A673 (cell line): Measurements from ENCODE around the gene CACNG8. TPM values are rescaled to one million over a fixed set of nuclear protein-coding genes. Genes with fewer than 3 reads are reported as not detected.

Experiments used
- BruUV-seq: library from RNA; stranded (reverse); fragments of 400-500 nt; replicated peaks from 2 replicates; lab custom pipeline; 2021; lab: Mats Ljungman, UMichigan
- CTCF ChIA-PET: fragments of 300-600 bp; sonication (Branson Sonifier 250); formaldehyde crosslinking; loops from one replicate; lab custom pipeline; 2022; ENCODE audit warnings: antibody characterized with exemption; lab: Charles Lee
- POLR2A ChIA-PET: fragments of 300-600 bp; sonication (Branson Sonifier 250); formaldehyde crosslinking; loops from one replicate; lab custom pipeline; 2022; ENCODE audit warnings: antibody characterized with exemption; ENCODE audit not compliant: low non-redundant PET; lab: Charles Lee
- DNase-seq: peaks from one replicate; pipeline ENCODE4 v3.0.0-alpha.2; 2015; ENCODE audit warnings: low spot score
- H3K27ac ChIP-seq: fragments of 200-600 bp; sonication (generic); 2 replicates; pipeline ENCODE4 v1.5.1; 2016; ENCODE audit warnings: mixed run types, low read depth, mild to moderate bottlenecking, mixed read lengths, antibody characterized with exemption, low read length; ENCODE audit not compliant: poor library complexity, severe bottlenecking
- H3K27me3 ChIP-seq: fragments of 200-600 bp; sonication (generic); replicated peaks from 2 replicates; pipeline ENCODE4 v1.6.1; 2017; ENCODE audit warnings: mixed run types, low read depth, mild to moderate bottlenecking, mixed read lengths, antibody characterized with exemption, low read length; ENCODE audit not compliant: insufficient read depth, poor library complexity
- H3K36me3 ChIP-seq: fragments of 200-600 bp; sonication (generic); 2 replicates; pipeline ENCODE4 v1.6.1; 2016; ENCODE audit warnings: mixed run types, mild to moderate bottlenecking, mixed read lengths, antibody characterized with exemption, low read length; ENCODE audit not compliant: insufficient read depth, poor library complexity, severe bottlenecking
- H3K4me1 ChIP-seq: fragments of 200-600 bp; sonication (generic); 2 replicates; pipeline ENCODE4 v1.6.1; 2017; ENCODE audit warnings: mixed run types, mild to moderate bottlenecking, mixed read lengths, antibody characterized with exemption, low read length; ENCODE audit not compliant: insufficient read depth, poor library complexity, severe bottlenecking
- H3K4me3 ChIP-seq: fragments of 200-600 bp; sonication (generic); 2 replicates; pipeline ENCODE4 v1.5.1; 2016; ENCODE audit warnings: low read depth, mixed run types, mild to moderate bottlenecking, mixed read lengths, low read length; ENCODE audit not compliant: poor library complexity, severe bottlenecking
- H3K9me3 ChIP-seq: fragments of 200-600 bp; sonication (generic); 2 replicates; pipeline ENCODE4 v1.6.1; 2016; ENCODE audit warnings: mixed run types, low read depth, mild to moderate bottlenecking, mixed read lengths, antibody characterized with exemption, low read length; ENCODE audit not compliant: poor library complexity, severe bottlenecking
- EZH2 ChIP-seq: fragments of 200-600 bp; sonication (generic); IDR thresholded peaks from 2 replicates; pipeline ENCODE4 v1.6.1; 2017; ENCODE audit warnings: borderline replicate concordance, low read depth, mild to moderate bottlenecking, mixed read lengths, antibody characterized with exemption, low read length; ENCODE audit not compliant: poor library complexity, severe bottlenecking
- intact Hi-C: fragments of 100-400 bp; cut with micrococcal nuclease; formaldehyde crosslinking; loops from one replicate; pipeline ENCODE4 v1.10.0; 2022; ENCODE audit not compliant: unreplicated experiment
- total RNA-seq: library from RNA; stranded (reverse); gene quantifications from 2 replicates; pipeline ENCODE4 v1.2.3, GENCODE V29; 2021
- TF ChIP-seq, protein P1 (sequence below): fragments of 300-800, 200-600 bp; sonication (generic); conservative IDR thresholded peaks from 2 replicates; pipeline ENCODE4 v1.5.1; 2017; ENCODE audit warnings: low read depth, mild to moderate bottlenecking, antibody characterized with exemption, low read length, moderate library complexity, mixed read lengths

Gene CACNG8
- total RNA-seq, 1 experiment from 2014 or later, result 1.3 TPM

GRCh38 chr19:53982611-53983010 is 19.9 kb downstream of the CACNG8 start:
- POLR2A ChIA-PET, result no interaction called here
- Histone ChIP-seq H3K36me3 (no peaks in the 10 kb centered on the region), H3K4me1 (peaks cover 21% of the 10 kb centered on the region), H3K4me3 (peak overlapping the region; percentile 27), H3K27ac (no peak overlapping the region), H3K27me3 (no peaks in the 10 kb centered on the region), H3K9me3 (no peaks in the 10 kb centered on the region)
- peak; percentile 61 for DNase-seq
- CTCF ChIA-PET, result no interaction called here
- no TSS peak for BruUV-seq
- TF ChIP-seq, protein P1, sequence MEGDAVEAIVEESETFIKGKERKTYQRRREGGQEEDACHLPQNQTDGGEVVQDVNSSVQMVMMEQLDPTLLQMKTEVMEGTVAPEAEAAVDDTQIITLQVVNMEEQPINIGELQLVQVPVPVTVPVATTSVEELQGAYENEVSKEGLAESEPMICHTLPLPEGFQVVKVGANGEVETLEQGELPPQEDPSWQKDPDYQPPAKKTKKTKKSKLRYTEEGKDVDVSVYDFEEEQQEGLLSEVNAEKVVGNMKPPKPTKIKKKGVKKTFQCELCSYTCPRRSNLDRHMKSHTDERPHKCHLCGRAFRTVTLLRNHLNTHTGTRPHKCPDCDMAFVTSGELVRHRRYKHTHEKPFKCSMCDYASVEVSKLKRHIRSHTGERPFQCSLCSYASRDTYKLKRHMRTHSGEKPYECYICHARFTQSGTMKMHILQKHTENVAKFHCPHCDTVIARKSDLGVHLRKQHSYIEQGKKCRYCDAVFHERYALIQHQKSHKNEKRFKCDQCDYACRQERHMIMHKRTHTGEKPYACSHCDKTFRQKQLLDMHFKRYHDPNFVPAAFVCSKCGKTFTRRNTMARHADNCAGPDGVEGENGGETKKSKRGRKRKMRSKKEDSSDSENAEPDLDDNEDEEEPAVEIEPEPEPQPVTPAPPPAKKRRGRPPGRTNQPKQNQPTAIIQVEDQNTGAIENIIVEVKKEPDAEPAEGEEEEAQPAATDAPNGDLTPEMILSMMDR, result no peak
- intact Hi-C loops, result no loop called here

GRCh38 chr19:53983457-53984289 is 20.9 kb downstream of the CACNG8 start:
- Histone ChIP-seq H3K4me1 (peaks cover 17% of the 10 kb centered on the region), H3K27ac (no peak overlapping the region), H3K27me3 (no peaks in the 10 kb centered on the region), H3K9me3 (no peaks in the 10 kb centered on the region), H3K36me3 (no peaks in the 10 kb centered on the region), H3K4me3 (no peak overlapping the region)
- DNase-seq, result no peak
- TF ChIP-seq, protein P1, result no peak
- no peak for TF ChIP-seq EZH2
- BruUV-seq, result no TSS peak
- intact Hi-C loops, result no loop called here
- POLR2A ChIA-PET, result interaction anchor here (0.6 kb wide), 1 partner anchor 75 kb away, joined by 5 read pairs; no protein-coding TSS in a partner anchor
- CTCF ChIA-PET, result no interaction called here

DNA sequence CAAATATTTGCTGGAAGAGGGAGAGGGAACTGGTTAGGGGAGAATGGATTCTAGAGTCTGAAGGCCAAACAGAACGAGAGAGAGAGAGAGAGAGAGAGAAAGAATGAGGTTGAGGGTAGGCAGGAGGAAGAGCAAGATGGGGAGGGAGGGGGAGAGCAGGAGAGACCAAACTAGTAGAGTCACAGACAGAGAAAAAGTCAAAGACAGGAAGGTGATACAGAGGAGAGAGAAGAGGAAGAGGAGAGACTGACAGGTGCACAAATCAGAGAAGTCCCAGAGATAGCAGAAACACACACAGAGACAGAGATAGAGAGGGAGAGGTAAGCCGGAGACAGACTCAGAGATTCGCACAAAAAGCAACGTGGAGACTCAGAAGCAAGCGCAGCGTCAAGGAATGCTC is 23.1 kb downstream of the CACNG8 start:
- H3K27ac ChIP-seq, result no peak overlapping the region
- TF ChIP-seq, protein P1, result no peak
- TF ChIP-seq EZH2, result no peak
- H3K36me3 ChIP-seq, result no peaks in the 10 kb centered on the region
- no peaks in the 10 kb centered on the region for H3K9me3 ChIP-seq
- no TSS peak for BruUV-seq
- no peak for DNase-seq
- ChIA-PET CTCF (no interaction called here), POLR2A (no interaction called here)
- H3K27me3 ChIP-seq, result no peaks in the 10 kb centered on the region
- peaks cover 8% of the 10 kb centered on the region for H3K4me1 ChIP-seq
- no peak overlapping the region for H3K4me3 ChIP-seq
- intact Hi-C loops, result no loop called here
